Thyroid gland (tissue), 4 donors: ENCODE measurements around the gene MED8. TPM values are rescaled to one million over a fixed set of nuclear protein-coding genes. Genes with fewer than 3 reads are reported as not detected.

Experiments used
- DNase-seq, 2 donors: peaks; one replicate each; pipeline ENCODE4 v3.0.0-alpha.2; 2019
- H3K27ac ChIP-seq, 3 donors: fragments of 200-600 bp; sonication (generic); 1 replicate in 2 of 3; 2 replicates in 1 of 3; pipeline ENCODE4 v1.5.1; 2016 to 2019; ENCODE audit warnings: mild to moderate bottlenecking in 1 of 3, moderate library complexity in 1 of 3
- H3K27me3 ChIP-seq: fragments of 200-600 bp; sonication (generic); one replicate; pipeline ENCODE4 v1.5.1; 2019
- H3K36me3 ChIP-seq, 2 donors: fragments of 200-600 bp; sonication (generic); one replicate each; pipeline ENCODE4 v1.5.1; 2016 to 2019
- H3K4me1 ChIP-seq, 2 donors: fragments of 200-600 bp; sonication (generic); one replicate each; pipeline ENCODE4 v1.5.1; 2017 to 2019
- H3K4me3 ChIP-seq, 3 donors: fragments of 200-600 bp; sonication (generic); replicated peaks in 1 of 3; 1 replicate in 2 of 3; 2 replicates in 1 of 3; pipeline ENCODE4 v1.5.1; 2016; ENCODE audit warnings: mild to moderate bottlenecking in 1 of 3
- H3K9me3 ChIP-seq: fragments of 200-600 bp; sonication (generic); one replicate; pipeline ENCODE4 v1.5.1; 2017
- POLR2A ChIP-seq, 2 donors: fragments of 450-650 bp; IDR thresholded peaks; one replicate each; pipeline ENCODE4 v1.6.1; 2017; ENCODE audit warnings: antibody characterized with exemption in 2 of 2, mild to moderate bottlenecking in 2 of 2, moderate library complexity in 1 of 2
- WGBS, 2 donors: methylation state at CpG; one replicate each; pipeline ENCODE4 v1.1.5; 2017; 5-methylcytosine and 5-hydroxymethylcytosine counted together
- intact Hi-C: fragments of 100-400 bp; cut with DNase I; formaldehyde crosslinking; loops from one replicate; pipeline ENCODE4 v1.15.1; 2023
- microRNA-seq: library from miRNA; unstranded; fragments of <30 nt; microRNA quantifications from one replicate; pipeline ENCODE4, GENCODE V29; 2016
- total RNA-seq, 4 donors: library from RNA; depleted of rRNA; stranded (reverse); fragments of >200 nt; gene quantifications; one replicate each; pipeline ENCODE4 v1.2.3, GENCODE V29; 2016
- TF ChIP-seq, protein P1 (sequence below), 6 experiments: fragments of 200-600 bp in 3 of 6; fragments of 450-650 bp in 3 of 6; sonication (generic) in 3 of 6; IDR thresholded peaks; one replicate each; pipeline ENCODE4 v1.5.1; 2016 to 2019; ENCODE audit warnings: antibody characterized with exemption in 6 of 6, mild to moderate bottlenecking in 2 of 6, inconsistent platforms in 1 of 6, moderate library complexity in 1 of 6

MED8 gene
- total RNA-seq, 4 donors from 2014 or later: 37.7 to 48.6 (median 45.3) TPM

DNA sequence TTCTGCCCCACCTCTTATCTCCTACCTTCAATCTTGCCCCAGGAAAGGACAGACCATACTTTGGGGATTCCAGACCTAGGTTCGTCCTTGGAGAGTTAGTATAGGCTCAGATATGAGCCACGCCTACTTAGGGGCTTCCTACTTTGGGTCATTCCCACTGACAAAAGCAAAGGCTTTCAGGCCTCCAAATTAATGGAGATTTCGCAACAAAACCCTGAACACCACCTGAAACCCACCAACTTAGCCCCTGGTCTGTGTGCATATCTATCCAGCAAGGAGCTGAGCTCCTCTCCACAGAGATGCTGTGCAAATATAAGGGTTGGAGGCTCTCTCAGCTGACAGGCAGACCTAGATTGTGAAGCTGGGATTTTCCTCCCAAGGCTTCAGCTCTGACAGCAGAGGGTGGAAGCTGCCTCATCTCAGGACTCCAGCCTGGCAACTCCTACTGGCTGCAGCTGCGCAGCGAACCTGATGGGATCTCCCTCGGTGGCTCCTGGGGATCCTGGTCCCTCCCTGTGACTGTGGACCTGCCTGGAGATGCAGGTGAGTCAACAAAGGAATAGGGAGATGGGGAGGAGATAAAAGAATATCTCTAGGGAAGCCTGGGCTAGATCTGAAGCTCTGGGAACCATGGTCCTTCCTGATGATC, 49.9 kb downstream of the MED8 start:
- 86 to 90% methylated on average over 6 of the region's 6 CpGs for WGBS, 2 donors
- Histone ChIP-seq H3K36me3 (no peaks in the 10 kb centered on the region), H3K4me3 (no peak overlapping the region), H3K4me1 (peaks cover 4 to 5% of the 10 kb centered on the region in 2 donors), H3K27me3 (no peaks in the 10 kb centered on the region), H3K27ac (no peak overlapping the region), H3K9me3 (no peaks in the 10 kb centered on the region)
- TF ChIP-seq, protein P1, sequence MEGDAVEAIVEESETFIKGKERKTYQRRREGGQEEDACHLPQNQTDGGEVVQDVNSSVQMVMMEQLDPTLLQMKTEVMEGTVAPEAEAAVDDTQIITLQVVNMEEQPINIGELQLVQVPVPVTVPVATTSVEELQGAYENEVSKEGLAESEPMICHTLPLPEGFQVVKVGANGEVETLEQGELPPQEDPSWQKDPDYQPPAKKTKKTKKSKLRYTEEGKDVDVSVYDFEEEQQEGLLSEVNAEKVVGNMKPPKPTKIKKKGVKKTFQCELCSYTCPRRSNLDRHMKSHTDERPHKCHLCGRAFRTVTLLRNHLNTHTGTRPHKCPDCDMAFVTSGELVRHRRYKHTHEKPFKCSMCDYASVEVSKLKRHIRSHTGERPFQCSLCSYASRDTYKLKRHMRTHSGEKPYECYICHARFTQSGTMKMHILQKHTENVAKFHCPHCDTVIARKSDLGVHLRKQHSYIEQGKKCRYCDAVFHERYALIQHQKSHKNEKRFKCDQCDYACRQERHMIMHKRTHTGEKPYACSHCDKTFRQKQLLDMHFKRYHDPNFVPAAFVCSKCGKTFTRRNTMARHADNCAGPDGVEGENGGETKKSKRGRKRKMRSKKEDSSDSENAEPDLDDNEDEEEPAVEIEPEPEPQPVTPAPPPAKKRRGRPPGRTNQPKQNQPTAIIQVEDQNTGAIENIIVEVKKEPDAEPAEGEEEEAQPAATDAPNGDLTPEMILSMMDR (IDR thresholded peaks at IDR 0.05): no peak
- DNase-seq: no peak
- intact Hi-C loops: no loop called here

DNA sequence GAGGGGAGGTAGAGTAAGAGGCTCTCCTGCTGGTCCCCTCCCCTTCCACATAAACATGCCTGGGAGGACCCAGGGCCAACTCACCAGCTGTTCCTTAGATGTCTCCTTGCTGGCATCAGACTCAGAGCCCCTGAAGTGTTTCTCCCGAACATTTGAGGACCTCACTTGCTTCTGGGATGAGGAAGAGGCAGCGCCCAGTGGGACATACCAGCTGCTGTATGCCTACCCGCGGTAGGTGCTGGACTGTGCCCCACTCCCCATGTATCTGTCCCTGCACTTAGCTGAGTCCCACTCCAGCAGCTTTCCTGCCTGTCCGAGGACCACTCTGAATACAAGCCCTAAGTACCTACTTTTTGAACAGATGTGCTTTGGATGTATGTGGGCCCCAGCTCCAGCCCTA, 51.6 kb downstream of the MED8 start:
- Histone ChIP-seq H3K4me1 (peaks cover 4 to 5% of the 10 kb centered on the region in 2 donors), H3K27me3 (no peaks in the 10 kb centered on the region), H3K9me3 (no peaks in the 10 kb centered on the region), H3K36me3 (no peaks in the 10 kb centered on the region), H3K27ac (no peak overlapping the region), H3K4me3 (no peak overlapping the region)
- DNase-seq: no peak
- WGBS, 2 donors: 87 to 93% methylated on average over 4 to 5 of the region's 5 CpGs
- no peak for TF ChIP-seq POLR2A (IDR thresholded peaks at IDR 0.05)
- TF ChIP-seq, protein P1 (IDR thresholded peaks at IDR 0.05): no peak
- intact Hi-C loops: no loop called here

DNA sequence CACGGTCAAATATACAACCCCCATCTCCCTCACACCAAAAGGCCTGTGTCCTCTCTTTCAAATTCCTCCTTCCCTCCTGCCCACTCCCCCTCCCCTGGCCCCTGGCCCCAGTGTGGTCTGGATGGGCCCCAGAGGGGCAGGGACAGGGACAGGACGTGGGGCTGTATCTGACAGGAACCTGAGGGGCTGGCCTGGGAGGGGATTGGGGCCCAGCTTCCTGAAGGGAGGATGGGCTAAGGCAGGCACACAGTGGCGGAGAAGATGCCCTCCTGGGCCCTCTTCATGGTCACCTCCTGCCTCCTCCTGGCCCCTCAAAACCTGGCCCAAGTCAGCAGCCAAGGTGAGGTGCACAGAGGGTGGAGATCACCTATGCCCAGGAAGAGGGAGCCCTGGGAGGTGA, 52.0 kb downstream of the MED8 start, which contains the start of gene MPL:
Gene MPL, plus strand, starts transcription at position 231 of the 400 bp plus-strand sequence. Its CDS starts 31 bp downstream, at position 262.
- TF ChIP-seq POLR2A (IDR thresholded peaks at IDR 0.05): no peak
- TF ChIP-seq, protein P1 (IDR thresholded peaks at IDR 0.05): no peak
- Histone ChIP-seq H3K4me3 (no peak within 1 kb of the TSS), H3K27me3 (no peaks in the 10 kb centered on the region), H3K9me3 (no peaks in the 10 kb centered on the region), H3K36me3 (no peaks in the 10 kb centered on the region), H3K4me1 (peaks cover 4 to 5% of the 10 kb centered on the region in 2 donors), H3K27ac (no peak within 1 kb of the TSS)
- 86 to 93% methylated on average over 2 to 3 of the region's 3 CpGs for WGBS, 2 donors
- no peak for DNase-seq
- intact Hi-C loops: no loop called here

DNA sequence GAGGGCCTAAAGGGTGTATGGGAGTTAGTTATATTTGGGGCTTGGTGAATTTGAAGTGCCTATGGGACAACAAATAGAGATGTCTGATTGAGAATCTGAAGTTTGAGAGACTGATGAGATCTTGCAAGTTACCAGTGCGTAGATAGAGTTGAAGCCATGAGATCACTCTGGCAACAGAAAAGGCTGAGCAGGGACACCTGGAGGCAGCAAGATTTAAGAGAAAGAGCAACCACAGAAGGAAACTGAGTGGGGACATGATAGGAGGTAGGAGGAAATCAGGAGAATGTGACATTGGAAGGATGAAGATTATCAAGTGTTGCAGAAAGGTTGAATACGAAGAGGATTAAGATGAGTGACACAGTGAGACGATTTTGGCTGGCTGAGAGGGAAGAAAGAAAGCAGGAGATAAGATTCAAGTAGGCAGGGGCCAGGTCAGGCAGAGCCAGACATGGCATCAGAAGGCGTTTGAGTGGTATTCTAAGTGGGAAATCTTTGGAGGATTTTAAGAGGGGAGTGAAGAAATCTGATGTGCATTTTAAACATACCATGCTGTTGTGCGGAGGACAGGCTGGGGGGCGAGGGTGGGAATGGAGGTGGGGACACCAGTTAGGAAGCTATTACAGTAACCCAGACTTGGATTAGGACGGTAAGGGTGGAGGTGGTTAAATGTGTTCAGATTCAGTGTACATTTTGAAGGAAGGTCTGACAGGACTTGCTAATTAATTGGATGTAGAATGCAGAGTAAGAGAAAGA, 55.0 kb downstream of the MED8 start:
- intact Hi-C loops: no loop called here
- no peak for DNase-seq
- 79 to 80% methylated on average over 7 of the region's 7 CpGs for WGBS, 2 donors

More for the DNA sequence above, 55.0 kb downstream of the MED8 start:
- Histone ChIP-seq H3K9me3 (no peaks in the 10 kb centered on the region), H3K27ac (no peak overlapping the region), H3K36me3 (no peaks in the 10 kb centered on the region), H3K4me1 (peaks cover 9 to 18% of the 10 kb centered on the region in 2 donors), H3K27me3 (no peaks in the 10 kb centered on the region), H3K4me3 (no peak overlapping the region)
- TF ChIP-seq POLR2A (IDR thresholded peaks at IDR 0.05): no peak
- TF ChIP-seq, protein P1 (IDR thresholded peaks at IDR 0.05): peak in 3 of 6 experiments; percentile 6 to 24 (median 13)

Small RNAs within 50 kb of the gene (microRNA-seq; reads per million reads assigned to microRNA genes)
- 1.8 reads per million for gene MIR6734

Other genes starting within 250 kb of the MED8 start
- 10 to 100 TPM; 37.1 to 67.6 (median 53.2) TPM for gene EBNA1BP2, start 217.5 kb downstream of the MED8 start, total RNA-seq
- gene CFAP57, start 217.5 kb downstream of the MED8 start, total RNA-seq: 1 to 10 TPM; 2.1 to 5.6 (median 4.1) TPM
- gene TMEM125, start 119.8 kb downstream of the MED8 start, total RNA-seq: 100 to 1,000 TPM in 2 of 4 donors, 10 to 100 TPM in 2; 50.8 to 127 (median 89.8) TPM
- 10 to 100 TPM; 22.7 to 49.7 (median 36.3) TPM for gene C1orf210, start 104.2 kb downstream of the MED8 start, total RNA-seq
- gene TIE1, start 88.8 kb downstream of the MED8 start, total RNA-seq: 10 to 100 TPM; 30.6 to 65.1 (median 47.7) TPM
- gene MPL, start 52.0 kb downstream of the MED8 start, total RNA-seq: under 1 TPM in 2 of 4 donors, not detected in 2; 0.22 to 0.29 TPM
- gene CDC20, start 30.8 kb downstream of the MED8 start, total RNA-seq: 1 to 10 TPM in 3 of 4 donors, under 1 TPM in 1; 0.54 to 3.9 (median 2.2) TPM
- gene ELOVL1, start 21.8 kb downstream of the MED8 start, total RNA-seq: 100 to 1,000 TPM in 2 of 4 donors, 10 to 100 TPM in 2; 70.5 to 117 (median 85.8) TPM
- 100 to 1,000 TPM in 1 of 4 donors, 10 to 100 TPM in 3; 36.1 to 107 (median 58.2) TPM for gene SZT2, start 99 bp upstream of the MED8 start, total RNA-seq
- 10 to 100 TPM; 50.6 to 92.9 (median 65.6) TPM for gene HYI, start 64.1 kb upstream of the MED8 start, total RNA-seq
- gene PTPRF, start 141.1 kb upstream of the MED8 start, total RNA-seq: 10 to 100 TPM; 53.2 to 80.6 (median 71.7) TPM